Measurements from ENCODE around the gene TTC31. TPM values are rescaled to one million over a fixed set of nuclear protein-coding genes. Genes with fewer than 3 reads are reported as not detected.

Gene TTC31
- total RNA-seq, 1 experiment from 2014 or later: 38.3 TPM

- TF ChIP-seq MLX (CRISPR knock-in tag; IDR thresholded peaks at IDR 0.05) (no peak), GTF2I (CRISPR knock-in tag; conservative IDR thresholded peaks at IDR 0.05) (no peak), RORB (CRISPR knock-in tag; IDR thresholded peaks at IDR 0.05) (no peak), CBFB (CRISPR knock-in tag; IDR thresholded peaks at IDR 0.05; ENCODE audit: low read depth) (peak; percentile 69; the same call in 1 of the 2 replicates), PRRX2 (CRISPR knock-in tag; IDR thresholded peaks at IDR 0.05) (no peak), NR3C1 (CRISPR knock-in tag; conservative IDR thresholded peaks at IDR 0.05; ENCODE audit: low read depth) (no peak), E2F5 (CRISPR knock-in tag; IDR thresholded peaks at IDR 0.05) (no peak), OVOL2 (CRISPR knock-in tag; IDR thresholded peaks at IDR 0.05; ENCODE audit: borderline replicate concordance) (no peak), MAX (CRISPR knock-in tag; IDR thresholded peaks at IDR 0.05) (peak; percentile 90), ZNF512 (CRISPR knock-in tag; IDR thresholded peaks at IDR 0.05; ENCODE audit: borderline replicate concordance) (no peak)
Observed at GRCh38 chr2:74498500-74499266, 15.8 kb downstream of the TTC31 start (continued).

- no peaks in the 10 kb centered on the region for H3K9me3 Mint-ChIP-seq
- H3K27me3 Mint-ChIP-seq (ENCODE audit: low read depth): peaks cover 100% of the 10 kb centered on the region
- H3K4me1 Mint-ChIP-seq: peaks cover 50% of the 10 kb centered on the region
- peak; percentile 5 for ATAC-seq
- ChIA-PET POLR2A (interaction anchor here (0.6 to 1.5 kb wide), 5 partner anchors 16 to 215 kb away, joined by 3 to 6 read pairs (median 4); partner anchors contain the start of genes CCDC142, TTC31 and WBP1), CTCF (interaction anchor here (0.8 to 6.0 kb wide), 5 partner anchors 16 to 164 kb away, joined by 3 to 43 read pairs (median 5); partner anchors contain the start of genes CCDC142 and TTC31)
- H3K4me3 Mint-ChIP-seq: peak within 1 kb of the TSS; percentile 79
- H3K36me3 Mint-ChIP-seq: peaks cover 2% of the 10 kb centered on the region; the same call in 1 of the 2 replicates
- H3K27ac Mint-ChIP-seq: no peak within 1 kb of the TSS
- peak; percentile 52 for DNase-seq (ENCODE audit: low spot score)
- TF ChIP-seq ZNF425 (CRISPR knock-in tag; conservative IDR thresholded peaks at IDR 0.05): no peak
- no peak for TF ChIP-seq ZNF671 (CRISPR knock-in tag; IDR thresholded peaks at IDR 0.05)
- peak; percentile 52; the same call in 1 of the 2 replicates for TF ChIP-seq FOXP1 (CRISPR knock-in tag; IDR thresholded peaks at IDR 0.05; ENCODE audit: borderline replicate concordance)
- TF ChIP-seq PREB (CRISPR knock-in tag; IDR thresholded peaks at IDR 0.05; ENCODE audit: borderline replicate concordance): no peak
- TF ChIP-seq TEAD4 (CRISPR knock-in tag; IDR thresholded peaks at IDR 0.05): no peak
- 0 out of 2 replicates have a peak, but pooled peaks have one; percentile 14 for TF ChIP-seq FOXK1 (CRISPR knock-in tag; IDR thresholded peaks at IDR 0.05)
- peak; percentile 14; the same call in 1 of the 2 replicates for TF ChIP-seq MYBL2 (CRISPR knock-in tag; IDR thresholded peaks at IDR 0.05)
- TF ChIP-seq NR2C2 (CRISPR knock-in tag; IDR thresholded peaks at IDR 0.05): no peak
- TF ChIP-seq RELA (CRISPR knock-in tag; IDR thresholded peaks at IDR 0.05; ENCODE audit: borderline replicate concordance): no peak
- TF ChIP-seq ZNF121 (CRISPR knock-in tag; IDR thresholded peaks at IDR 0.05): peak; percentile 93
- no peak for TF ChIP-seq AR (CRISPR knock-in tag; IDR thresholded peaks at IDR 0.05)
- TF ChIP-seq E2F1 (CRISPR knock-in tag; IDR thresholded peaks at IDR 0.05): no peak
Observed at GRCh38 chr2:74499267-74499939, 16.5 kb downstream of the TTC31 start, which contains the start of gene LBX2. TSS of gene LBX2 (minus strand) at chr2:74499603. CDS start at chr2:74499537, 66 bp downstream.
